ENCODE measurements around the gene RNF169. TPM values are rescaled to one million over a fixed set of nuclear protein-coding genes. Genes with fewer than 3 reads are reported as not detected.

Gene RNF169
- total and polyA plus RNA-seq, 12 donors = 2.3 to 14.0 (median 10.8) TPM

DNA sequence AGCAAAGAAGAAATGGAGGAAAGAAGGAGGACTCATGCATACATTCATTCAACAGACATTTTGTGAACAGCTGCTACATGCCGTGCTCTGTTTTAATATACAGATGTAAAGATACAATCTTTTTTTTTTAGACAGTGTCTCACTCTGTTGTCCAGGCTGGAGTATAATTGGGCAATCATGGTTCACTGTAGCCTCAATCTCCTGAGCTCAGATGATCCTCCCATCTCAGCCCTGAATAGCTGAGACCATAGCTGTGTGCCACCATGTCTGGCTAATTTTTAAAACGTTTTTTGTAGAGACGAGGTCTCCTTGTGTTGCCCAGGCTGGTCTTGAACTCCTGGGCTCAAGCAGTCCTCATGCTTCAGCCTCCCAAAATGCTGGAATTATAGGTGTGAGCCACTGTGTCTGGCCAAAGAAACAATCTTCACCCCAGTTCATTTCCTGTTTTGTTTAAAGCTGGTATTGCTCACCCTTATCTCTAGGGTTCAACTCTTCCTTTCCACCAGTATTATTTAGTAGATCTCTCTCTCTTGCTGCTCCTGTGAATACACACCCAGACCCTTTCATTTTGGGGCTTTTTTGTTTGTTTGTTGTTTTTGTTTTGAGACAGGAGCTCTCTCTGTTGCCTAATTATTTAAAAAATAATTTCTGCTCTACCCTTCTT, 69.8 kb downstream of the RNF169 start:
- H3K27me3 ChIP-seq = no peaks in the 10 kb centered on the region
- H3K36me3 ChIP-seq = peaks cover 0 to 64% (median 0%) of the 10 kb centered on the region in 9 donors
- ATAC-seq (no peak), DNase-seq (no peak)
- intact Hi-C loops (cut with DNase I) = no loop called here
- H3K27ac ChIP-seq = peak overlapping the region in 1 of 10 donors; percentile 24
- TF ChIP-seq, protein P1, sequence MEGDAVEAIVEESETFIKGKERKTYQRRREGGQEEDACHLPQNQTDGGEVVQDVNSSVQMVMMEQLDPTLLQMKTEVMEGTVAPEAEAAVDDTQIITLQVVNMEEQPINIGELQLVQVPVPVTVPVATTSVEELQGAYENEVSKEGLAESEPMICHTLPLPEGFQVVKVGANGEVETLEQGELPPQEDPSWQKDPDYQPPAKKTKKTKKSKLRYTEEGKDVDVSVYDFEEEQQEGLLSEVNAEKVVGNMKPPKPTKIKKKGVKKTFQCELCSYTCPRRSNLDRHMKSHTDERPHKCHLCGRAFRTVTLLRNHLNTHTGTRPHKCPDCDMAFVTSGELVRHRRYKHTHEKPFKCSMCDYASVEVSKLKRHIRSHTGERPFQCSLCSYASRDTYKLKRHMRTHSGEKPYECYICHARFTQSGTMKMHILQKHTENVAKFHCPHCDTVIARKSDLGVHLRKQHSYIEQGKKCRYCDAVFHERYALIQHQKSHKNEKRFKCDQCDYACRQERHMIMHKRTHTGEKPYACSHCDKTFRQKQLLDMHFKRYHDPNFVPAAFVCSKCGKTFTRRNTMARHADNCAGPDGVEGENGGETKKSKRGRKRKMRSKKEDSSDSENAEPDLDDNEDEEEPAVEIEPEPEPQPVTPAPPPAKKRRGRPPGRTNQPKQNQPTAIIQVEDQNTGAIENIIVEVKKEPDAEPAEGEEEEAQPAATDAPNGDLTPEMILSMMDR (IDR thresholded peaks at IDR 0.05) = no peak
- 86 to 90% methylated on average over 3 of the region's 3 CpGs for WGBS, 2 donors
- peaks cover 0 to under 1% (median 0%) of the 10 kb centered on the region in 11 donors for H3K9me3 ChIP-seq
- H3K4me1 ChIP-seq = peaks cover 5 to 56% (median 33%) of the 10 kb centered on the region in 9 donors
- H3K4me3 ChIP-seq = no peak overlapping the region

DNA sequence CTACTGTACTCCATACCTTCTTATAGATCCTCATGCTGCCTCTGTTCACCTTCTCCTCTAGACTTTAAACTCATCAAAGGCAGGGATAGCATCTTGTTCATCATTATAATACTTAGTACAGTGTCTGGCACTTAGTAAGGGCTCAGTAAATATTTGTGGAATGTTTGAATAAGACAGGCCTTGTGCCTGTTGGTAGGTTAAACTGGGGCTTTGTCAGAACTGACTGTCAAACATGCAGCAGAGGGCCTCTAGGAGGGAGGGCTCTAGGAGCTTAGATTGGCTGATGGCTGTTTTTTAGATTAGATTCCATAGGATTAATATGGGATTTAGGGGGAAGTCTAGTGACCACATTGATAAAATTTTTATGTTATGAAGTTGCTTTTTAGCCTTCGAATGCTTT, 70.8 kb downstream of the RNF169 start:
- Histone ChIP-seq H3K4me1 (peaks cover 5 to 57% (median 33%) of the 10 kb centered on the region in 9 donors), H3K4me3 (no peak overlapping the region), H3K36me3 (peaks cover 0 to 63% (median 0%) of the 10 kb centered on the region in 9 donors), H3K27me3 (no peaks in the 10 kb centered on the region), H3K27ac (no peak overlapping the region), H3K9me3 (peaks cover 0 to 11% (median 3%) of the 10 kb centered on the region in 11 donors)
- TF ChIP-seq, protein P1 (IDR thresholded peaks at IDR 0.05) = no peak
- DNase-seq = no peak
- no peak for ATAC-seq
- intact Hi-C loops (cut with DNase I) = no loop called here
- WGBS, 2 donors = 87 to 93% methylated on average over 1 of the region's 1 CpG

- no peak overlapping the region for H3K4me3 ChIP-seq
- peaks cover 5 to 57% (median 33%) of the 10 kb centered on the region in 9 donors for H3K4me1 ChIP-seq
- peak overlapping the region in 3 of 10 donors; percentile 10 to 46 (median 21) for H3K27ac ChIP-seq
- TF ChIP-seq, protein P1 (IDR thresholded peaks at IDR 0.05) = no peak
- 96 to 100% methylated on average over 1 of the region's 1 CpG for WGBS, 2 donors
- H3K27me3 ChIP-seq = no peaks in the 10 kb centered on the region
- DNase-seq = no peak
- peaks cover 0 to 68% (median 0%) of the 10 kb centered on the region in 9 donors for H3K36me3 ChIP-seq
- ATAC-seq = peak in 2 of 8 donors; percentile 28 to 55
- H3K9me3 ChIP-seq = peaks cover 0 to 24% (median 4%) of the 10 kb centered on the region in 11 donors
- intact Hi-C loops (cut with DNase I) = no loop called here
Measured at GRCh38 chr11:74820763-74821162, 72.1 kb downstream of the RNF169 start.

- intact Hi-C loops (cut with DNase I) = no loop called here
- Histone ChIP-seq H3K4me1 (peaks cover 5 to 57% (median 32%) of the 10 kb centered on the region in 9 donors), H3K27ac (peak overlapping the region in 9 of 10 donors; percentile 24 to 79 (median 54)), H3K9me3 (peaks cover 0 to 38% (median 4%) of the 10 kb centered on the region in 11 donors), H3K4me3 (no peak overlapping the region), H3K27me3 (no peaks in the 10 kb centered on the region), H3K36me3 (peaks cover 0 to 71% (median 5%) of the 10 kb centered on the region in 9 donors)
- TF ChIP-seq, protein P1 (IDR thresholded peaks at IDR 0.05) = no peak
- WGBS, 2 donors = 27 to 35% methylated on average over 5 of the region's 5 CpGs
- peak in 1 of 2 donors; percentile 38 for DNase-seq
- ATAC-seq = peak; percentile 60 to 84 (median 74)
Measured at GRCh38 chr11:74822170-74822569, 73.5 kb downstream of the RNF169 start.
